ENCODE results near the gene NINJ2.

Gene NINJ2

DNA sequence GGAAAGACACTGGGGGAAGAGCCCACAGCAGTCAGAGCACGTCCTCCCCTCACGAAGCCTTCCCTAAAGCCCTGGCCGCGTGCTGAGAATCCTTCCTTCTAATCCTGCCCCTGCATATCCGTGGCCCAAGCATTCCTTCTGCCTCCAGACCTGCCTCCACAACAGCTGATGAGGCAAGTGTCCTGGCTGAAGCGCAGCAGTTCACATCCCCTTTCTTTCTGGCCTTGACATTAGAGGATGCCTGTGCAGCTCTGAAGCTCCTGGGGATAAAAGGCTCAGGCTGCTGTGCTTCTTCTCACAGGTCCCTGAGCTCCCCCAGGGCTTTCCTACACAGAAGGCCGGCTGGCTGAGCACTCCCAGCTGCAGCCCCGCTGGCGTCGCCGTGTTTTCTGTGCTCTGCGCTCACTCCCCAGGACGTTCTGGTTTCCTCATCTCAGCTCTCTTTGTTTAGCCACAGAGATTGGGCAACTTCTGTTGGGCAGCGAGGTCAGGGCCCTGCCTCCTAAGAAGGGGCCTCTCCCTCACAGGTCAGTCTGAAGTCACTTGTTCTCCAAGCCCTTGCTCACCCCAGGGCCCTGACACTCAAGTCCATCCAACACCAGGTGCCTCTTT is 45.8 kb downstream of the NINJ2 start:
- no peak for DNase-seq (ENCODE audit: low read depth in 1 of 2, low spot score in 1 of 2)

DNA sequence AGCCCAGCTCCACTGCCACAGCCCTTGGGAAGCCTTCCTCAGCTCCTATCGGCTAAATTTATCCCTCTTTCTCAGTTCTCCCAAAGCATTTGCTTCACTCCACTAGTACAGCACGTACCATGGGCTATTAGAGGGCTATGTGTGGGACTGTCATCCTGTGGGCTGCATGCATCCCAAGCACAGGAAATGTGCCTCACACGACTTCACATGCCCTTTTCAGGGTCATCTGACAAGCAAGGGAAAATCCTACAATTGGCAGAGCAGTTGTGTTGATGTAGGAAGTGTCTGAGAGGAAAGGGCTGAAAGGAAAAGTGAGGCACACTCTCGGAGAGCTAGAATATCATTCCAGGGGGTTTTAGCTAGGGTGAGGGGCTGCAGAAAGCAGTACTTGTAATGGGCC is 47.6 kb downstream of the NINJ2 start:
- no peak for DNase-seq (ENCODE audit: low read depth in 1 of 2, low spot score in 1 of 2)

- DNase-seq (ENCODE audit: low read depth in 1 of 2, low spot score in 1 of 2), result peak in 1 of 2 donors; percentile 20
These were observed 48.8 kb downstream of the NINJ2 start for GRCh38 chr12:614411-614970.

DNA sequence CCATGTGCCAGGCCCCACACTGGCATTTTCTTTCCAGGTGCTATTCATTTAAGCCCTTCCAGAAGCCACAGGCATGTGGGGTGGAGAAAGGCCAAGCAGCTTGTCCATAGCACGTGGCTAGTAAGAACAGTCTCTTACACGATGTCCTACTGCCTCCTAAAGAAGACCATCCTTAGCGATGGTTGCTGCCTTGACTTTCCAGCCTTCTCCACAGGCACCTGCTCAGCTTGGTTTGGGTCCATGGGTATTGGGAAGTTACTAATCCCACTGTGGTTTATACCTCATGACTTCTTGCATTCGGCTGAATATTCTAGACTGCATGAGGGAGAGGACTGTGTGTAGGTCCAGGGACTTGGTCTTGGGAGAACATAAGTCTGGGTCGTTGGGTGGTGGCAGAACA is 49.2 kb downstream of the NINJ2 start:
- DNase-seq (ENCODE audit: low read depth in 1 of 2, low spot score in 1 of 2), result no peak

- no peak for DNase-seq (ENCODE audit: low read depth in 1 of 2, low spot score in 1 of 2)
These were observed 50.4 kb downstream of the NINJ2 start for GRCh38 chr12:612886-613285.

DNA sequence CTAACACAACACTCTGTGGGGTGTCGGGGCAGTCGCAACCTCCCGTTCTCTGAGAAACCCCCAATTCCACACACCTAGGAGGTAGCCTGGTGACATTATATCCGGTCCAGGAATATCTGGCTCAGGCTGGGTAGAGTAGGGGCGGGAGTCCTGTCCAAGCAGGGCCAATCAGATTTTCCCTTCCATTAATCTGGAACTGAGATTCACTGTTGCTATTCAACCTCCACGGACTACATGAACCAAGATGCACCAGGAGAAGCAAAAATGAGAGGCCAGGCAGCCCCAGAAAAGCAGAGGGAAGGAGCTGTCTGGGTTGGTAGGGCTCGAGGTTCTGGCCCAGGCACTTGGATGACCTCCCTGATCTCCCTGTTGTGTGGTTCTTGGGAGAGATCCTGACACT is 51.0 kb downstream of the NINJ2 start:
- DNase-seq (ENCODE audit: low read depth in 1 of 2, low spot score in 1 of 2), result no peak

DNA sequence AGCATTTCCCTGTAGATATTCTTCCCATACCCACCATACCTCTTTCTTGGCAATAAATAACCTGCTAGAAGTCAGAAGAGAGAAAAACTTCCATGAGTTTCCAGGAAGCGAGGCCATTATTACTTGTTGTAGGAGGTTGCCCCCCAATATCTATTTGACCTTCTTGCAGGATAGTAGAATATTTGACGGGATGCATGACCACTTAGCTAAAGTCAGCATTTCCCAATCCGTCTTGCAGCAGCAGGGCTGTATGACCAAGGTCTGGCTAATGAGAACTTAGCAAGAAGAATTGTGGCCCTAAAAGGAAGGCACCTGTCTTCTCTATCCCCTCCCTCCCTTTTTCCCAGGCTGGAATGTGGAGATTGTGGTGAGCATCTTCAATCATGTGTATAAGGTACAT is 51.5 kb downstream of the NINJ2 start:
- DNase-seq (ENCODE audit: low read depth in 1 of 2, low spot score in 1 of 2), result no peak

- no peak for DNase-seq (ENCODE audit: low read depth in 1 of 2, low spot score in 1 of 2)
These were observed 54.3 kb downstream of the NINJ2 start for GRCh38 chr12:608921-609320.

- no peak for DNase-seq (ENCODE audit: low read depth in 1 of 2, low spot score in 1 of 2)
These were observed 54.8 kb downstream of the NINJ2 start for GRCh38 chr12:608413-608812.

- no peak for DNase-seq (ENCODE audit: low read depth in 1 of 2, low spot score in 1 of 2)
These were observed 55.7 kb downstream of the NINJ2 start for GRCh38 chr12:607541-608001.

- DNase-seq (ENCODE audit: low read depth in 1 of 2, low spot score in 1 of 2), result no peak
These were observed 58.3 kb downstream of the NINJ2 start for GRCh38 chr12:604956-605355.

GRCh38 chr12:602700-603068 is 60.6 kb downstream of the NINJ2 start:
- no peak for DNase-seq (ENCODE audit: low read depth in 1 of 2, low spot score in 1 of 2)

GRCh38 chr12:601976-602699 is 61.1 kb downstream of the NINJ2 start:
- DNase-seq (ENCODE audit: low read depth in 1 of 2, low spot score in 1 of 2), result no peak

DNA sequence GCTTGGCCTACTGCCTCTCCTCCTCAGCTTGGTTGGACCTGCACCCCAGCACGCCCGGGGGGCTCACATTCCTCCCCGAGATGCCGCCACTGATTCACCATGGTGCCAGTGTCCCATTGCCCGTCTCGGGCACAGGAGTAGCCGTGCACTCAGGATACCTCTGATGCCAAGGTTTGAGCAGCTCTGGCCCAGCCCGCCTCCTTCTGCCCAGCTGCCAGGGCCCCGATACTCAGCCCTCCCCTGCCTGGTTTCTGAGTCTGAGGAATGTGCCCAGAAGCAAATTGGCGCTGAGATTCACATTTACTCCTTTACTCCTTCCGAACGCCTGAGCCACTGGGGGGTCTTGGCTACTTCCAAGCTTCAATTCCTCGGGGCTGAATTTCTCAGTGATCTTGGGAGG is 63.5 kb downstream of the NINJ2 start:
- DNase-seq (ENCODE audit: low read depth in 1 of 2, low spot score in 1 of 2), result no peak

- DNase-seq (ENCODE audit: low read depth in 1 of 2, low spot score in 1 of 2), result no peak
These were observed 65.2 kb downstream of the NINJ2 start for GRCh38 chr12:597926-598568.

DNA sequence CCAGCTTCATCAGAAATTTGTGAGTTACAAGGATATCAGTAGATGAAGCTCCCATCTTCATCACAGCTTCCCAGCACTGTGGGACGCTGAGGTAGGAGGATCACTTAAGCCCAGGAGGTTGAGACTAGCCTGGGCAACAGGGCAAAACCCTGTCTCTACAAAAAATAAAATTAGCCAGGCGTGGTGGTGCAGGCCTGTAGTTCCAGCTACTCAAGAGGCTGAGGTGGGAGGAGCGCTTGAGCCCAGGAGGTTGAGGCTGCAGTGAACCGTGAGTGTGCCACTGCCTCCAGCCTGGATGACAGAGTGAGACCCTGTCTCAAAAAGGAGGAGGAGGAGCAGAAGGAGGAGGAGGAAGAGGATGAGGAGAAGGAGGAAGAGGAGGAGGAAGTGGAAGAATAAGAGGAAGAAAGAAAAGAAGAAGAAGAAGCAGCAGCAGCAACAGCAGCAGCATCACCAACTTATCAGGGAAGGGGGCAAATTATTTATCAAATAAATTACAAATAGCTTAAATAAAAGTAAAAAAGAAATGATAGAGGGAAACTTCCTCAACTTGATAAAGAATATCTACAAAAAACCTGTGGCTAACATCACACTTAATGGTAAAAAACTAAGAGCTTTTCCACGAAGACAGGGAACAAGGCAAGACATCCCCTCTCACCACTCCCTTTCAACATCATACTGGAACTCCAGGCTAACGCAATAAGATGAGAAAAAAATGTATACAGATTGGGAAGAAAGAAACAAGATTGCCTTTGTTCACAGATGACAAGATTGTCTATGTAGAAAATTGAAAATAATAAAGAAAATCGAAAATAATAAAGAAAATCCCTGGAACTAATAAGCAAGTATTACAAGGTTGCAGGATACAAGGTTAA is 69.6 kb downstream of the NINJ2 start:
- DNase-seq (ENCODE audit: low read depth in 1 of 2, low spot score in 1 of 2), result no peak

- no peak for DNase-seq (ENCODE audit: low read depth in 1 of 2, low spot score in 1 of 2)
These were observed 71.2 kb downstream of the NINJ2 start for GRCh38 chr12:592024-592505.

GRCh38 chr12:591167-592023 is 71.8 kb downstream of the NINJ2 start:
- no peak for DNase-seq (ENCODE audit: low read depth in 1 of 2, low spot score in 1 of 2)

DNA sequence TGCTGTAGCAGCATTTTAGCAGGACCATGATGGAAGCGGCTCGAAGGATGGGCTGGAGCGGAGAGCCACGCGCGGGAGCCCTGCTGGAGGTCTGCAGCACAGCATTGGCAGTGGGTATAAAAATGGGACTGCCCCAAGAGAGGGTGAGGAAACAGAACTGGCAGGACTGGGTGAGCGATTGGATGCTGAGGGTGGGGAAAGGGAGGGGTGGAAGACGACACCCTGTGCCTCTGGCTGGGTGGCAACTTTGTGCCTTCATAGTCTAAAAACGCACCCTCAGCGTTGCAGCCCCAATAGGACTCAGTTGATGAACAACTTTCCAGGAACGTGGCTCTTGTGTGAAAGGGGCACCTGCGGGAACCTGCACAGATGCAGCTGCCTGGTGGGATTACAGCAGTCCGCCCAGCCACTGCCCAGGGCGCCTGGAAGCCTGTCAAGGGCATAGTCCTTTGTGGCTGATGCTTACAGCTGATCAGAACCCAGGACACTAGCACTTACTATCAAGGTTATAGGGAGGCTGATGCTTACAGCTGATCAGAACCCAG is 73.0 kb downstream of the NINJ2 start:
- DNase-seq (ENCODE audit: low read depth in 1 of 2, low spot score in 1 of 2), result no peak

DNA sequence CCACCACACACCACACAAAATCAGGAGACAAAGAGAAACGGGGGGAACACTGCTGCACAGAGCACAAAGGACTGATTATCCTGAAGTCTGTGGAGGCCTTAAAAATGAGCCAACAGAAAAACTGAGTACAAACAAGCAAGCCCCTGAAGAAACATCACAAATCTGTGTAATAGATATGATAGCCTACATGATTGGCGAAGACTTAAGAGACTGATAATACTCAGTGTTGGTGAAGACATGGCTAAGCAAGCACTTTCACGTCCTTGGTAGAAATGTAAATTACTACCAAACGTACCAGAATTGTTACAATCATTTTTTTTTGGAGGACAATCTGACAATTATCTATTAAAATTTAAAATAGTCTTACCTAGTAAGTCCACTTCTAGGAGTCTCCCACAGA is 74.6 kb downstream of the NINJ2 start:
- DNase-seq (ENCODE audit: low read depth in 1 of 2, low spot score in 1 of 2), result no peak

All from stimulated activated CD4-positive, alpha-beta T cell treated with anti-CD3 and anti-CD28 coated beads, Interleukin-15, amount 100 ng/mL, for 1 hour (primary cell).